SW 1271 (cell line): ENCODE data around the gene BARX2.
A peak's percentile ranks its signal among the peaks of the same experiment; 100 is the strongest.
"Not testable (repeated sequence)": the region's sequence is repeated elsewhere in the genome, so short reads cannot be mapped to it uniquely, and the experiment has no call there.

Experiments
- DNase-seq, 2 experiments: peaks; one replicate each; lab custom pipeline; 2025; lab: John Stamatoyannopoulos, UW

The BARX2 gene, protein sequence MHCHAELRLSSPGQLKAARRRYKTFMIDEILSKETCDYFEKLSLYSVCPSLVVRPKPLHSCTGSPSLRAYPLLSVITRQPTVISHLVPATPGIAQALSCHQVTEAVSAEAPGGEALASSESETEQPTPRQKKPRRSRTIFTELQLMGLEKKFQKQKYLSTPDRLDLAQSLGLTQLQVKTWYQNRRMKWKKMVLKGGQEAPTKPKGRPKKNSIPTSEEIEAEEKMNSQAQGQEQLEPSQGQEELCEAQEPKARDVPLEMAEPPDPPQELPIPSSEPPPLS

DNA sequence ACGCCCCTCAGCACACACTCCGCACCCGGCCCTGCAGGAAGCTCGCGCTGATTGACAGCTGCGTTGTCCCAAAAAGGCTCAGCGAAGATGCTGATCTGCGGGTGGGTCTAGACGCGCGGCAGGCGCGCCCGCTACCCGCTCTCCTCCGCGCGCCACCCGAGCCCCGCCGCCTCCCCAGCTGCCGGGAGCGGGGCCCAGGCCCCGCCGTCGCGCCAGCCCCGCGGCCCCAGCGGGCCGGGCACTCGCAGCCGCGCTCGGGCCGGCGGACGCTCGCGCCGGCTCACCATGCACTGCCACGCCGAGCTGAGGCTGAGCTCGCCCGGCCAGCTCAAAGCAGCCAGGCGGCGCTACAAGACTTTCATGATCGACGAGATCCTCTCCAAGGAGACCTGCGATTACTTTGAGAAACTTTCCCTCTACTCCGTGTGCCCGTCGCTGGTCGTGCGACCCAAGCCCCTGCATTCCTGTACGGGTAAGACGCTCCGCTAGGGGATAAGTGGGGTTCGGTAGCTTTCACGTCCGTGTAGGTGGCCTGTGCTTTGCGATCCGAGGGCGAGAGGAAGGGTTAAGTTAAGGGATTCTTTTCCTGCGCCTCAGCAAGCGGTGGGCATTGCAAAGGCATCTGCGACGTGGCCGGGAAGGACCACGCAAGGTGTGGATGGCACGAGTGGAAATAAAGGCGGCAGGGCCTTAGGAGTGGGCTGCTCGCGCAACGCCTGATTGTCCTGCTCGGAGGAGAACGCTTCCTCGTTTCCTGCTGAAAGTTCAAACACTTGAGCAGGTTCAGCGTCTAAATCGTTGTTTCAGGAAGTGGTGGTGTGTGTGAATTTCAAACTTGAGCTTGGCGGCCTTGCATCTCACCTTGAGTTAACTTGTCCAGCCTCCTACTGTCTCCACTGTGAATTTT lies at the start of gene BARX2:
TSS of gene BARX2 (plus strand) at position 98 of the 907 bp plus-strand sequence. CDS start at position 286, 188 bp downstream.
- DNase-seq = peak; percentile 3 to 22

GRCh38 chr11:129326921-129327320 lies 48.7 kb upstream of the BARX2 start:
- DNase-seq = no peak

- not testable (repeated sequence) for DNase-seq
These were observed 47.9 kb upstream of the BARX2 start for GRCh38 chr11:129327708-129328107.

GRCh38 chr11:129328756-129329155 lies 46.9 kb upstream of the BARX2 start:
- no peak for DNase-seq

DNA sequence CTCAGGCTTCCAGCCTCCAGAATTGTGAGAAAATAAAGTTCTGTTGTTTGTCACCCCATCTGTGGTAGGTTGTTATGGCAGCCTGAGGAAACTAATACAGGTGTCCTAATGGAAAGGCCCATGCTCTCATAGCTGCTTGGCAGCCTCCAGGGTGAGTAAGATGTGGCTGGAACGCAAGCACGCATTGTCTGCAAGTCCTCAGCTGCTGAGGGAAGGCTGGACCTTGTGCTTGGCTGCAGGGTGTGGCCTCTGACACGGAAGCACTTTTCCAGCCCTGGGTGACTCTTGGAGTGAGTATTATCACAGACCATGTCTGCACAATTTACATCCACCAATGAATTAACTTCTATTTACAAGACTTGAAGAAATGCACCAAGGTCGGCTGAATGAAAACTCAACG lies 44.4 kb upstream of the BARX2 start:
- no peak for DNase-seq

DNA sequence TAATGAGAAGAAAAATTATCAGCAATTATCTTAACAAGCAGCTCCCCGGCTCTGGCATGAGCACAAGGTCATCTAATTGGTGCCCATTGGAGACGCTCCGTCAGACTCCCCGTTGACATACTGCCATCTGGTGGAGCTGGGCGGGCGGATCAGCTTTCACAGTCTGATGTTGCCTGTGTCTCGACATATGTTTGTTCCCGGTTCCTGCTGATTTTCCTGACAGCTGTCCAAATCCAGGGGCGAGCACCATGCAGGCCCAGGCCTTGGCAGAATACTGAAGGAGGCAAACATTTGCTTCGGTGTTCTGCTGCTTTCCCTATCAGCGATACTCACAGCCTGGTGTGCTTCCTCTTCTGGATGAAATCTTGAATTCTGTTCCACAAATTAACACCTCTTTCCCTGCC lies 43.8 kb upstream of the BARX2 start:
- DNase-seq = peak in 1 of 2 experiments; percentile 67

GRCh38 chr11:129333873-129334272 lies 41.8 kb upstream of the BARX2 start:
- no peak for DNase-seq

GRCh38 chr11:129344301-129344940 lies 31.2 kb upstream of the BARX2 start:
- not testable (repeated sequence) for DNase-seq

- DNase-seq = no peak
These were observed 28.7 kb upstream of the BARX2 start for GRCh38 chr11:129346916-129347315.

DNA sequence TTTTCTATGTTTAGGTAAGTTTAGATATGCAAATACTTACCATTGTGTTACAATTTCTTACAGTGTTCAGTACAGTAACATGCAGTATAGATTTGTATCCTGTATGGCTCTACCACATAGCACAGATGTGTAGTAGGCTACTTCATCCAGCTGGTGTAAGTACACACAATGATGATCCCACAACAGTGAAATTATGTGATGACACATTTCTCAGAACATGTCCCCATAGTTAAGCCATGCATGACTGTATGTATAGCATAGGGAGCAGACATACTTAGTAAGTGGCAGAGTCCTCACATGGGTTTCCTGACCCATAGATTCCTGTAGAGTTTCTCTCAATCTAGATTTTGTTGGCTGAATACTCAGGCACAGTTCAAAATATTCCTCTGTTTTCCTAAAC lies 26.8 kb upstream of the BARX2 start:
- no peak for DNase-seq

DNA sequence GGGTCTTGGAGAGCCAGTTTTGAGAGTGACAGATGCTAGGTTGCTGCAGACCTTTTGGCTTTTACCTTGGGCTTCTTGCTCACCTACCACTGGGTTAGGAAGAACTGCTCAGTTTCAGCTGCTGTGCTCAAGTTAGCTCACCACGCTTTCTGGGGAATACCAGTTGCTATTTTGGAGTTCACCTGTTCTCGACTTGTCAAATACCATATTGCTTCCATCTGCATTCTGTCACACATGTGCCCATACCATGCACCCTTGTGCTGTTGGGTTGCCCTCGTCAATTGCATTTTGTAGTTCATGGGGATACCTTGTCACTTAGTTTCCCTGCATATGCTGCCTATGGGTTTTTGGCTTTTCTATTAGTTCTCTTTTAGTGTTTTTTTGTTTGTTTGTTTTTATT lies 23.0 kb upstream of the BARX2 start:
- DNase-seq = no peak

GRCh38 chr11:129354691-129355090 lies 21.0 kb upstream of the BARX2 start:
- no peak for DNase-seq

GRCh38 chr11:129359748-129360147 lies 15.9 kb upstream of the BARX2 start:
- DNase-seq = no peak

- DNase-seq = peak; percentile 59 to 83
These were observed 11.4 kb upstream of the BARX2 start for GRCh38 chr11:129364143-129364654.

DNA sequence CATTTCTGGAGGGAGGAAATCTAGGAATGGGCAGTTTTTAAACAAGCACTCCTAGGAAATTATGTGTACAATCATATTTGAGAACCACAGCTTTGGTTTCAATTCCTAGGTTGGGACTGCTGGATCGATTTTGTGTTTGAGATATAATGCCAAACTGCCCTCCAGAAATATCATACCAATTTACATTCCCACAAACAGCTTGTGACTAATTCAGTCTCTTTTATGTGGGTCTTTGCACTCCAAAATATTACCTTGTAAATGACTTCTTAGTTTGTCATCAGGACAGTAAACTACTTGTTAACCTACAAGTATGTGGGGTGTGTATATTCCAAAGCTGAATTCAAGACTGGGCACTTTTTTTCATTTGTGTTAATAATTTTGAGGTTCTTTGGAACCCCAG lies 9.8 kb upstream of the BARX2 start:
- no peak for DNase-seq

GRCh38 chr11:129366737-129367597 lies 8.7 kb upstream of the BARX2 start:
- DNase-seq = no peak

DNA sequence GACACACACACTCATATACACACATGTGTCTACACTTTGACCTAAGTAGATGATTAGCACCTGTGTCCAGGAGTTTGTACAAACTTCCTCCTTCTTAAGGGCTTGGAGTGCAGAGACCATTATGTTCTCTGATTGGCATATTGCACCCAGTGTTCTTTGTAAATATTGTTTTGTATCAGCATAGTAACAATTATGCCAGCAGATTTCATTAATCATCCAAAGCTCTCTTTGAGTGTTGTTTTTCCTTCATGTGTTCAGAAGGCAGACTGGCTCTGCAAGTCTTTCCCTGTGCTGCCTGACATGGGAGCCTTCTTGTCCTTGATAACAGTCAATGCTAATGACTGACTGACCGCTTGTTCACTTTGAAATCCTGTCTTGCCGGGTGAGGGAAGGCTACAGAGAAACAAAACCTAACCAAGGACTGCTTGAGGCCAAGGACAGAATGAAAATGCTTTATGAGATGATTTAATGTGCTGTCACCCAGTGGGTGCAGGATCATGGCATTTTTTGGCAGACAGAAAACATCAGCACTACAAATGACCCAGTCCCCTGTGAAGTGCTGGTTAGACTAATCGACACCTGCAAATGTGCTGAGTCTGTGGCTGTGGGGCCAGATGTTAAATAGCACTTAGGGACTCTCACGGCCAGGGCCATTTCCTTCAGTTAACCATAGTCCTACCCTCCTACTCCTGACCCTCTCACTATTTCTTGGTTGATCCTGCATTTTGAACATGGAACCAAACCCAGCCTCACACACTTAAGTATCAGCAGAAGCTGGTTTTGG lies 6.6 kb upstream of the BARX2 start:
- no peak for DNase-seq

DNA sequence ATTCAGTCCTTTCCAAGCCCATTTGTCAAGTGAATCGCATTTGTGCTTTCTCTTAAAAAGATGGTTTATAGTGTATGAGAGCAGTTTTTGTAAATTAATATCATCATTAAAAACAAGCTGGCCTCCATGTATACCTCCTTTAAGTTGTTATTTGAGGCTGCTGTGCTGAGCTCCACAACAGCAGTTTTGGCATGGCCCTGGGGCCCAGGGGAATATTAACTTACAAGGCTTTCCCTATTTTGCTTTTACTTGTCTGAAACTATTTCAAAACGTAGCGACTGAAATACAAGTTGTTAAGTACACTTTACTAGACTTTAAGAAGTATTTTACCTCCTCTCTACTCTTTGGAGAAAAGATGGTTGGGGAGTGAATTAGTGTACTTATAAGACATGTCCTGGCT lies 4.9 kb upstream of the BARX2 start:
- no peak for DNase-seq

GRCh38 chr11:129372609-129373488 lies 2.8 kb upstream of the BARX2 start:
- no peak for DNase-seq

DNA sequence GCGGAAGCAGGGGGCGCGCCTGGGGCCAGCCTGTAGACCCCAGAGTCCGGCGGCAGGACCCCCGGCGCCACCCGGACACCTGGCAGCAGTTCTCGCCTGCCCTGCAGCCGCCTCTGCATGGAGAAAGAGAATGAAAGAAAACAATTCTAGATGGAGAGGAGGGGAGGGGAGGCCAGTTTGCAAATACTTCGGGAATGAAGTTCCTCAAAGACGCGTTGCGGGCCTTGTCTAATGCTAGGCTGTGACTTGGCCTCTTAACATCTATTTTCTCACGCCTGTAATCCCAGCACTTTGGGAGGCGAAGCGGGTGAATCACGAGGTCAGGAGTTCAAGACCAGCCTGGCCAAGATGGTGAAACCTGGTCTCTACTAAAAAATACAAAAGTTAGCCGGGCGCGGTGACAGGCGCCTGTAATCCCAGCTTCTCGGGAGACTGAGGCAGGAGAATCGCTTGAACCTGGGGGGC lies 2.1 kb upstream of the BARX2 start:
- DNase-seq = no peak
